ENCODE measurements around the gene SMIM44. TPM values are rescaled to one million over a fixed set of nuclear protein-coding genes. Genes with fewer than 3 reads are reported as not detected.

The SMIM44 gene
- total and polyA plus RNA-seq, 9 of the 15 experiments (the other 6 are each of a cell fraction or from before 2014, with no cell fraction given), result not detected

- TF ChIP-seq ATF4 (CRISPR knock-in tag; IDR thresholded peaks at IDR 0.05) (no peak), CBFB (CRISPR knock-in tag; IDR thresholded peaks at IDR 0.05) (peak; percentile 98), STAG1 (CRISPR knock-in tag; IDR thresholded peaks at IDR 0.05; ENCODE audit: borderline replicate concordance) (peak; percentile 50; the same call in 1 of the 2 replicates), ZNF212 (CRISPR knock-in tag; IDR thresholded peaks at IDR 0.05) (no peak), THRB (CRISPR knock-in tag; conservative IDR thresholded peaks at IDR 0.05) (no peak), PTBP1 (IDR thresholded peaks at IDR 0.05; ENCODE audit: low read depth, low read length) (no peak), RBFOX2 (IDR thresholded peaks at IDR 0.05; ENCODE audit: low read depth, low read length) (peak; percentile 75), ZNF280A (IDR thresholded peaks at IDR 0.05; ENCODE audit: low read depth, partially characterized antibody) (no peak), ZNF740 (CRISPR knock-in tag; IDR thresholded peaks at IDR 0.05) (peak; percentile 69; the same call in 1 of the 2 replicates), ZNF740 (tag; IDR thresholded peaks at IDR 0.05) (no peak), SIN3A (IDR thresholded peaks at IDR 0.05; ENCODE audit: borderline replicate concordance in 2 of 2, control insufficient read depth in 1 of 2, low read depth in 2 of 2, low read length in 2 of 2) (peak in 1 of 2 experiments; percentile 33; a peak in 1 of 4 replicates), RREB1 (CRISPR knock-in tag; IDR thresholded peaks at IDR 0.05) (no peak), HMGN3 (IDR thresholded peaks at IDR 0.05; ENCODE audit: borderline replicate concordance, extremely low read depth, insufficient read length, low read depth, low read length) (peak; percentile 64), DPF2 (IDR thresholded peaks at IDR 0.05) (peak; percentile 86)
Observed at GRCh38 chr19:3520166-3521103, 37.2 kb upstream of the SMIM44 start (continued).

All from K562 (cell line).